ENCODE data around the gene FLOT2.

DNA sequence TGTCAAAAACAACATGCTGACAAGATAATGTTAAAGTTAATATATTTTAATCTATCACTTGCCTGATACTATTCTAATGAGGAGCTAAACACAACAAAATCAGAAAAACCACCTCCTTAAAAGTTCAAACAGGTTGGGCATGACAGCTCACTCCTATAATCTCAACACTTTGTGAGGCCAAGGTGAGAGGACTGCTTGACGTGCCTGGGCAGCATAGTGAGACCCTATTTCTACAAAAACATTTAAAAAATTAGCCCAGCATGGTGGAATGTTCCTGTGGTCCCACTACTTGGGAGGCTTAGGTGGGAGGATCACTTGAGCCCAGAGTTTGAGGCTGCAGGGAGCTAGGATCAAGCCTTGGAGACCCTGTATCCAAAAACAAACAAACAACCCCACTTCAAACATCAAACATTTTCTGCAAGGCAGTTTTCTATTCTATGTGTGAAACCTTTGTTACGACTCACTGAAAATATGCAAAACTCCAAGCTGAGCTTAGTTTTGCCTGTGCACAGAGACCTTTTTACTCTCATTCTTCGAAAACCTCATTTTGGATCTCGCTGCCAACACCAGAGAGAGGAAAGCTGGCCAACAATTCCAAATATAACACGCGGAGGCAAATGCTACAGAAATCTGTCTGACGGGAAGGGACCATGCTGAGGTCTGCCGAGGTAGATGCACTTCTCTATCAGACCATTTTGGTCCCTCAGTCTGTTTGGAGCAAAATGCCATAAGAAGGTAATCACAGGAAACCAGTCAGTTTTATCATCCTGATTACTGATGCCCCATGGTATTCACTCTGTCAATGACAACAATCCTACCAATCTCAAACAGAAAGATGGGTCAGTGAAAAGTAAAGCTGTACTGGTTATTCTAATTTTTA lies 47.6 kb upstream of the FLOT2 start:
- TF ChIP-seq, protein P1, sequence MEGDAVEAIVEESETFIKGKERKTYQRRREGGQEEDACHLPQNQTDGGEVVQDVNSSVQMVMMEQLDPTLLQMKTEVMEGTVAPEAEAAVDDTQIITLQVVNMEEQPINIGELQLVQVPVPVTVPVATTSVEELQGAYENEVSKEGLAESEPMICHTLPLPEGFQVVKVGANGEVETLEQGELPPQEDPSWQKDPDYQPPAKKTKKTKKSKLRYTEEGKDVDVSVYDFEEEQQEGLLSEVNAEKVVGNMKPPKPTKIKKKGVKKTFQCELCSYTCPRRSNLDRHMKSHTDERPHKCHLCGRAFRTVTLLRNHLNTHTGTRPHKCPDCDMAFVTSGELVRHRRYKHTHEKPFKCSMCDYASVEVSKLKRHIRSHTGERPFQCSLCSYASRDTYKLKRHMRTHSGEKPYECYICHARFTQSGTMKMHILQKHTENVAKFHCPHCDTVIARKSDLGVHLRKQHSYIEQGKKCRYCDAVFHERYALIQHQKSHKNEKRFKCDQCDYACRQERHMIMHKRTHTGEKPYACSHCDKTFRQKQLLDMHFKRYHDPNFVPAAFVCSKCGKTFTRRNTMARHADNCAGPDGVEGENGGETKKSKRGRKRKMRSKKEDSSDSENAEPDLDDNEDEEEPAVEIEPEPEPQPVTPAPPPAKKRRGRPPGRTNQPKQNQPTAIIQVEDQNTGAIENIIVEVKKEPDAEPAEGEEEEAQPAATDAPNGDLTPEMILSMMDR (IDR thresholded peaks at IDR 0.05) = no peak
- no peak for TF ChIP-seq POLR2A (IDR thresholded peaks at IDR 0.05; ENCODE audit: low read depth)
